Ramos (cell line): ENCODE results near the gene FHAD1.

Source experiments
- in situ Hi-C: fragments of 300-500 bp; cut with MboI; formaldehyde crosslinking; loops from one replicate; pipeline ENCODE4 v1.14.3; 2022; ENCODE audit warnings: low sequenced_read_pairs; ENCODE audit not compliant: unreplicated experiment

FHAD1 gene

DNA sequence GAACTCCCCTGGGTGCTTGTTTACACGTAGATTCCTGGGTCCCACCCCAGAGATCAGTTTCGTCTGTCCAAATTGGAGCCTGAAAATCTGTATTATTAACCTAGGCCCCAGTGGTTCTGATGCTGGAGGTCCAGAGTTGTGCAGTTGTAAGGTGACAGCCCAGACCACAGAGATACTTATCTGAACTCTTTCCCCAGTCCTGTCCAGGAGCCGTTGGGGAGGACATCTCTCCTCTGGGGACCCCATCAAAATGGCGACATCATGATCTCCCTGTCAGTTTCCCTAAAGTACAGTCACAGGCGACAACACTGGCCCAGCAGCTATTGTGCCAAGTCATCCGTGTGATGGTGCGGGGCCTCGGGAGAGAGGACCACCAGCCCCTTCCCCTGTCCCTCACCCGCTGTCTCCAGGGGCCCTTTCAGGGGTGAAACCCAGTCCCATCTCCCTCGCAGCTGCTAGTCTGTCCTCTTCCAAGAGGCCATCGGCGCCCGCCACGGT is 161.9 kb downstream of the FHAD1 start:
- in situ Hi-C loops, result no loop called here

DNA sequence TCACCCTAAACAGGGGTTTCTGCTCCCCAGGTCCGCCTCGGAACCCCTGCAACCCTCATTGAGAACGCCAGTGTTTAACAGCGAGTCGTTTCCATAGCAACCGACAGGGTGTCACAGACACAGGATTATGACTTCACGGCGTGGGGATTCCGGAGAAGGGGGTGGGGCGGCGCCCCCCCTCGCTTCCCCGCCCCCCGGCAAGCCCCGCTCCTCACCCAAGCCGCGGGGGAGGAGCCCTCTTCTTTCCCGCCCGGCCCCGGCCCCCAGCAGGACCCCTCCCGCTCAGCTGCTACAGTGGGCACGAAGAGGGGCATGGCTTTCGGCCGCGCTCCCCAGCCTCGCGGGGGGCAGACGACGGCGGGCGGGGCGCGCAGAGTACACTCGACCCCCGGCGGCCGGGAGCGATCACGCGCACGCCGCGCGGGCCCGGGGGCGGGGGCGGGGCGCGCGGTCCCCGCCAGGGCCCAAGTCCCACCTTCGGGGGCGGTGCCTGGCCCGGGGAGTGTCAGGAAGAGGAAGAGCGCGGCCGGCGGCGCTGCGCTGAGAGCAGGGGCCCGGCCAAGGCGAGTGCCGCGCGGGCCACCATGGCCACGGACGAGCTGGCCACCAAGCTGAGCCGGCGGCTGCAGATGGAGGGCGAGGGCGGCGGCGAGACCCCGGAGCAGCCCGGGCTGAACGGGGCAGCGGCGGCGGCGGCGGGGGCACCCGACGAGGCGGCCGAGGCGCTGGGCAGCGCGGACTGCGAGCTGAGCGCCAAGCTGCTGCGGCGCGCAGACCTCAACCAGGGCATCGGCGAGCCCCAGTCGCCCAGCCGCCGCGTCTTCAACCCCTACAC is 162.6 kb downstream of the FHAD1 start, which contains the start of gene EFHD2:
TSS of gene EFHD2 (plus strand) at position 501 of the 835 bp plus-strand sequence. CDS start at position 585, 84 bp downstream.
- in situ Hi-C loops, result no loop called here

GRCh38 chr1:15410223-15410883 is 163.3 kb downstream of the FHAD1 start:
- in situ Hi-C loops, result no loop called here

- in situ Hi-C loops, result no loop called here
Measured at GRCh38 chr1:15410884-15411245, 163.8 kb downstream of the FHAD1 start.

- in situ Hi-C loops, result no loop called here
Measured at GRCh38 chr1:15411593-15412137, 164.6 kb downstream of the FHAD1 start.

GRCh38 chr1:15412175-15412800 is 165.3 kb downstream of the FHAD1 start:
- in situ Hi-C loops, result no loop called here

- in situ Hi-C loops, result no loop called here
Measured at GRCh38 chr1:15412843-15413242, 165.8 kb downstream of the FHAD1 start.

DNA sequence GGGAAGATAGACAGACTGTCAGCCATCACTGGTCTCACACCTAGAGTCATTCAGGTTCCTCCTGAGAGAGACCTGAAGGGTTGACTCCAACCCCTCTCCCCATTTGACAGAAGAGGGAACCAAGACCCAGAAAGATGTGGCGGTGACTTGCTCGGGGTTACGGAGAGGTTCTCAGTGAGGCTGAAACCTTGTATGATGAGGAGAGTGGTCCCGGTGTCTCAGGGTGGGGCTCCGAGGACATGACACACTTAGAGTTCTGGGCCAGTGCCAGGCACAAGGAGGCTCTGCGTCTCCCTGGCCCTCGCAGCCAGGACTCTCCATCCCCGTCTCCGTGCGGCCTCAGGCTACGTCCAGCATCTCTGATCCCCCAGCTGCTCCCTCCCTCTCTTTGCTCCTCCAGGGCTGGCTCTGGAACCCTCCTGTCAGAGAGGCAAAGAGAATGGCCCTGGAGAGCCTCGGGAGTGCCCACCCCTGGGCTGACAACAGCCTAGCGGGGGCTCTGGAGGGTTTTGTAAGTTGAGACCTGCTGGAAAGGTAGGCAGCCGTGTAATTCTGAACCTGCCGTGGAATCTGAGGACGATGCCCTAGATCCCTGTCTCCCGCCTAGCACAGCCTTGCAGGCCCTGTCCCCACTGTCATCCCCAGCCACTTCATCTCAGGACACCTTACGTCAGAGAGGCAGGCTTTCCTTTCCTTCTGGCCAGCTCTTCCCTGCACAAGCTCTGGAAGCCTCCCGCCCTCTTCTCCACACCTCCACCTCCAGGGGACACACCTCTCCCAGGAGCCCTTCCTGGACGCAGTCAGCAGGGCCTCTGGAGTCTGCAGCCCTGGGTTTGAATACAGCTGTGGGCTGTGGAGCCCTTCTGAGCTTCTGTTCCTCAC is 166.8 kb downstream of the FHAD1 start:
- in situ Hi-C loops, result no loop called here

DNA sequence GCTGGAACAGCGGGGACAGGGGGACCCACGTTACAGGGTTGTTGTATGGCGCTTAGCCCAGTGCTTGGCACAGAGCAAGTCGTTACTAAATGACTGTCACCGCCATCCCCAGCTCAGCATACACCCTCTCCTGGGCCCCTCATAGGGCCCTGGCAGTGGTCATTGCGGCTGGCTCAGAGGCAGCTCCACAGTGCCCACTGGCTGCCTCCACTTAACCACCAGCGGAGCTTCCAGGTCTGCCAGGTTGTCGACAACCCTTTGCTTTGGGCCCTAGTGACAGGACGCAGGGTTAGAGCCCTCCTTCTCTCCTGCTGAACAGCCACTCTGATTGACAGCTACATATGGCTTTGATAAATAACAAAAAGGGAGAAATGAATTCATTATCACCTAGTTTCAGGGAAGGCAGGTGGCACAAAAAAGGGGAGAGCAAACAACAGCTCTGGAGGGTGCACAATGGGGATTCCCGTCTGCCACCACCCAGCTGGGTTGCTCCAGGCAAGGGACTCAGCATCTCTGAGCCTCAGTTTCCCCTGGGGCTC is 167.5 kb downstream of the FHAD1 start:
- in situ Hi-C loops, result no loop called here

GRCh38 chr1:15417059-15417934 is 170.3 kb downstream of the FHAD1 start:
- in situ Hi-C loops, result no loop called here

DNA sequence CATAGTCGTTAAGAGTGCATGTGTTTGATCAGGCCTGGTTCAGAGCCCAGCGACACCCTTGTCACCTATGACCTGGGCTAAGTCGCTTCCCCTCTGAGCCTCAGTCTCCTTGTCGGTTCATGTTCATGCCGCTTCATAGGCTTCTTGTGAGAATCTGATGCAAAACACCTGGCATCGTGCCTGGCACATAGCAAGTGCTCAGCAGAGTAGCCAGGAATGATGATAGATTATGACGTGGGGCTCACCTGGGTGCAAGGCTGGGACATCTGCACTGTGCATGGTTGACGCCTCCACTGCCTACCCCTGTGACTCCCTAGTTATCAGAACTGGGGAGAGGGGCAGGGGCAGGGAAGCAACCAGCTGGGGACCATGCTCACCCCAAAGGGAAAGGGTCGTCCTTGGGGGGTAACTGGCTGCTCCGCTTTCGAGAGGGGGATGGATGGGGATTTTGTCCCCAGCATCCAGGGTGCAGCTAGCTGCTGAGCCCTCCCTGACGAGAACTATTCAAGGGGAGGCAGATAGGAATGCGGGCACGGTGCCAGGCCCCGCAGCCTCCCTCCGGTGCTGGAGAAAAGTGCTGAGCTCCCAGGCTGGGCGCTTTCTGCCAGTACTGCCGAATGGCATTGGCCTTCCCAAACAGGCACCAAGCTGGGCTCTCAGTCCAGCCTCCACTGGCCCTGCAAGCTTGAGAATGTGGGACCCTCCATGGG is 171.9 kb downstream of the FHAD1 start:
- in situ Hi-C loops, result no loop called here

DNA sequence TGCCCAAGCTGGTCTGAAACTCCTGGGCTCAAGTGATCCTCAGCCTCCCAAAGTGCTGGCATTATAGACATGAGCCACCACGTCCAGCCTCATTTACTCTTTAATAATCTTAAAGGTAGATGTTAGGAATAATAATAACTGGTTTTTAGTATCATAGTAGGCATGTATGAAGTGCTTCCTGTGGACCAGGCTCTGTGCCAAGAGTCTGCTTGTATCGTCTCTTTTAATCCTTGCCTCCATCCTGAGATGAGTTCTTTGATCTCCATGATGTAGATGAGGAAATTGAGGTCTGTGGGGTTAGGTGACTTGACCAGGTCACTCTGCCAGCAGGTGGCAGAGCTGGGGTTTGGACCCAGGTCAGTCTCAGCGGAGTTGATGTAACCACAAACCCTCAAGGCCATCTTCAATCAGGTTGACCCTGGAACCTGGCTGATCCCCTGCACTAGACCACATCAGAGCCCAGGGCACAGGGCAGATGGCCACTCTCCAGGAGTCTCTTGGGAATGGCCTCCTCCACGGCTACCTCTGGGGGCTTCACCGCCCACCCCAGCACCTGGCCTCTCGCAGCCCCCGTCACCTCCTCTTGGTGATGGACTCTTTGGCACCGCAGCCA is 173.9 kb downstream of the FHAD1 start:
- in situ Hi-C loops, result no loop called here

DNA sequence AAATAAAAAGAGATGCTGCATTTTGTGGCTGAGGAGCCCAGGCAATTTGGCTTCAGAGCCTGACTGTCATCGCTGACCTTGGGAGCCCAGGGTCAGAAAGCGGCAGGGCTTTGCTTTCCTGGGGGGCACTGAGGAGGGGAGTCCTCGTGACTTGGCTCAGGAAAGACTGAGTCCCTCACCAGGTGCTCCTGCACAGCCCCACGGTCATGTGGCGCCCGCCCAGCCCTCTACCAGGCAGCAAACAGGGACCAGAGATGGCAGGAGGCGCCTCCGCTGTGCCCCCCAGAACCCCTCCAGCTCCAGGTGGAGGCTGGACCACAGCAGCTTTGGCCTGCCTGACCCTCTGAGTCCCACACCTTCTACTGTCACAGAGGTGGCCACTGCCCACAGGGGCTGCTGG is 175.8 kb downstream of the FHAD1 start:
- in situ Hi-C loops, result no loop called here

- in situ Hi-C loops, result no loop called here
Measured at GRCh38 chr1:15423355-15424077, 176.5 kb downstream of the FHAD1 start.

DNA sequence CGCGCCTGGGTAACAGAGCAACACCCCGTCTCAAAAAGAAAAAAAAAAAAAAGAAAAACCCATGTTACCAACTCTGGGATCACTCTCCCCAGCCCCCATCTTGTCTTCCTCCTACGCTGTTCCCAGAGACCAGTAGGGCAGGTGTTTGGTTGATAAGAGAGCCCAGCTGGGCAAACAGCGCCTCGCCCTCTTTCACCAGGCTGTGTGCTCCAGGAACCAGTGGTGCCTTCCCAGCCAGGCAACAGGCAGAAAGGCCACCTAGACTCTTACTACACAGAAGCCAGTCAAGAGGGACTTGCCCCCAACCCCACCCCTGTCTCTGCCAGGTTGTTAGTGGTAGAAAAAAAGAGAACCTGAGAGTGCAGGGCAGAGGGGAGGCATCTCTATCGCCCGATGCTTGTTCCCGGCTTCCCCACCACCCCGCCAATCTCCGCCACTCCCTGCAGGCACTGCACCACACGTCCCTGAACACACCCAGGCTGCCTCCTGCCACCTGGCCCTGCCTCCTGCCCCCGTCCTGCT is 177.2 kb downstream of the FHAD1 start:
- in situ Hi-C loops, result no loop called here

DNA sequence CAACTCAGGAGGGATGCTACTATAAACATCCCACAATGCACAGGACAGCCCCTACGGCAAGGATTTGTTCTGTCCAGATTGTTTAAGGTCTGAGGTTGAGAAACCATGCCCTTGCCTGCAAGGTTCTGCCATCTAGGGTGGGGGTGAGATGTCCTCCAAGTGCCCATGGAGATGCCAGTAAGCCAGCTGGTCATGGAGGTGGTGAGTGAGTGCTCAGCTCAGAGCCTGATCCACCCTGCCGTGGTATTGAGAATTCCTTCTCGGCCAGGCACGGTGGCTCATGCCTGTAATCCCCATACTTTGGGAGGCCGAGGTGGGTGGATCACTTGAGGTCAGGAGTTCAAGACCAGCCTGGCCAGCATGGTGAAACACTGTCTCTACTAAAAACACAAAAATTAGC is 178.0 kb downstream of the FHAD1 start:
- in situ Hi-C loops, result loop anchor here (25.0 kb wide), 1 partner anchor 288 kb away; no protein-coding TSS in a partner anchor

DNA sequence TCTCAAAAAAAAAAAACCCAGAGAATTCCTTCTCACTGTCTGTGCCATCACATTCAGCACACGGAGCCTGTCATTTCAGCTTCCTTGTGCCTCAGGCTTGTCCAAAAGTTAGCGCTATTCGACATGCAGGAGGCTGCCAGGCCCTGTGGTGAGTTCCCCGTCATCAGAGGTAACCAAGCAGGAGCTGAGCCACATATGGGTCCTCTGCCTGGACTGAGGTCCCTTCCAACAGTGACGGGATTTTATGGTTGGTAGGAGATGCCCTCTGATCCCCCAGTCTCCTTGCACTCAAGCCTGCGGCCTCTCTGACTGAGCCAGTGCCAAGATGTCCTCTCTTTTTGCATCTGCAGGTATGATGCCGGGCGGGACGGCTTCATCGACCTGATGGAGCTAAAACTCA is 178.5 kb downstream of the FHAD1 start:
- in situ Hi-C loops, result loop anchor here (25.0 kb wide), 1 partner anchor 288 kb away; no protein-coding TSS in a partner anchor
